Activated CD4-positive, alpha-beta T cell treated with anti-CD3 and anti-CD28 coated beads for 36 hours (primary cell): ENCODE measurements around the gene PLCD3. TPM values are rescaled to one million over a fixed set of nuclear protein-coding genes. Genes with fewer than 3 reads are reported as not detected.

ENCODE experiments used
- ATAC-seq: fragments of 200-7000 bp; cut with Tn5 transposase; one replicate; pipeline ENCODE4 v1.10.0; 2021; ENCODE audit warnings: mild to moderate bottlenecking, moderate library complexity
- CTCF ChIA-PET: fragments of 350-600 bp; sonication (Branson Sonifier 250); formaldehyde crosslinking; loops from one replicate; lab custom pipeline; 2021; ENCODE audit warnings: antibody characterized with exemption; lab: Charles Lee
- POLR2A ChIA-PET: fragments of 350-600 bp; sonication (Branson Sonifier 250); formaldehyde crosslinking; loops from one replicate; lab custom pipeline; 2021; ENCODE audit warnings: antibody characterized with exemption, inconsistent platforms; lab: Charles Lee
- DNase-seq: peaks from one replicate; pipeline ENCODE4 v3.0.0-alpha.2; 2020
- H3K27ac Mint-ChIP-seq: one replicate; pipeline ENCODE4 v1.8.0; 2021; ENCODE audit warnings: mixed read lengths
- H3K27me3 Mint-ChIP-seq: one replicate; pipeline ENCODE4 v1.8.0; 2021; ENCODE audit warnings: mixed read lengths
- H3K36me3 Mint-ChIP-seq: one replicate; pipeline ENCODE4 v1.8.0; 2021; ENCODE audit warnings: low read depth, mixed read lengths
- H3K4me1 Mint-ChIP-seq: one replicate; pipeline ENCODE4 v1.8.0; 2021; ENCODE audit warnings: mixed read lengths
- H3K4me3 Mint-ChIP-seq: one replicate; pipeline ENCODE4 v1.8.0; 2021; ENCODE audit warnings: mild to moderate bottlenecking, moderate library complexity, mixed read lengths
- H3K9me3 Mint-ChIP-seq: one replicate; pipeline ENCODE4 v1.8.0; 2021; ENCODE audit warnings: low read depth, mixed read lengths
- intact Hi-C, 2 experiments: fragments of 100-400 bp; cut with DNase I in 1 of 2; cut with micrococcal nuclease in 1 of 2; formaldehyde crosslinking; loops; one replicate each; pipeline versions ENCODE4 v1.14.2 to v1.15.1; 2022 to 2024; cut with DNase I, micrococcal nuclease
- total RNA-seq, 2 experiments: library from RNA; stranded (reverse); gene quantifications; one replicate each; pipeline ENCODE4 v1.2.3, GENCODE V29; 2021

The PLCD3 gene
- total RNA-seq, 2 experiments from 2014 or later: 2.9 to 3.4 TPM

DNA sequence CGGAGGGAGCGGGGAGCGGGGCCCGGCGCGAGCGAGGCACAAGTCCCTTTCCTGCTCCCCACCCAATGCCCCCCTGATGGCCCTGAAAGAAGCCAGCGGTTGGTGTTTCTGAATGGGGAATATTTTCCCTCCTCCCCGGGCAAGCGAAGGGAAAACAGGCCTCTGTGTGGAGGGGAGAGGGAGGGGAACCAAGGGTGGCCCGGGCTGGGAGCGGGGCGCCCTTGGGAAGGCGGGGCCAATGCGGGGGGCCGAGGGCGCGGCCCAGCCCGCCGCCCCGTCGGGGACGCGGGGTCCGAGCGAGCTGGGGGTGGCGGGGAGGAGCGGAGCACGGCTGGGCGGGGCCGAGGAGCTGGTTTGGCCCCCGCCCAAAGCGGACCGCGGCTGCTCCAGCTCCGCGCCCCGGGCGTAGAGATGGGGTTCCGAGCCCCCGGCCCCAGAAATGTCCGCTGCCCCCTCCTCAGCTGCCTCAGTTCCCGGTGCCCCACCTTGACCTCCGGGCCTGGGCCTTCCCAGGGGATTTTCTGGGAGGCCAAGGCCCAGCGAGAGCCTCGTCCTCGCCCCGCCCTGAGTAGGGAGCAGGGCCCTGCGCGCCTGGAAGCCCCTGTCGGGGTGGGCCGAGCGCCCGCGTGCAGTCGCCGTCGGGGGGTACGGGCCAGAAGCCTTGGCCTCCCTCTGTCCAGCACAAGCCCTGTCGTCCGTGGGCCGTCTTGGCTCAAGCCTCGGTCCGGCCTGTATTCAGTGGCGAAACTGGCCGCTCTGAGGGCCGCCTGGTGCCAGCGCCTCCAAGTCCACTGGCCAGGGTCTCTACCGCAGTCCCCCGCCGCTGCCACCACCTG, 12.1 kb upstream of the PLCD3 start:
- peaks cover 27% of the 10 kb centered on the region for H3K4me1 Mint-ChIP-seq
- DNase-seq (peak; percentile 52), ATAC-seq (no peak)
- no peaks in the 10 kb centered on the region for H3K27me3 Mint-ChIP-seq
- ChIA-PET CTCF (interaction anchor here (10.0 kb wide), 1 partner anchor 10 kb away, joined by 222 read pairs; the partner anchor contains the start of genes ACBD4 and PLCD3), POLR2A (interaction anchor here (1.3 to 1.6 kb wide), 3 partner anchors 9 to 85 kb away, joined by 3 to 7 read pairs (median 3); partner anchors contain the start of genes ACBD4 and HEXIM2)
- H3K9me3 Mint-ChIP-seq: no peaks in the 10 kb centered on the region
- intact Hi-C loops: loop anchor here (5.0 kb wide), 2 partner anchors 82 to 957 kb away; partner anchors contain the start of genes NMT1 (in 1 of the 2) and TMUB2 (in 1 of the 2)
- peak overlapping the region; percentile 40 for H3K4me3 Mint-ChIP-seq
- H3K36me3 Mint-ChIP-seq: peaks cover 15% of the 10 kb centered on the region
- H3K27ac Mint-ChIP-seq: no peak overlapping the region

DNA sequence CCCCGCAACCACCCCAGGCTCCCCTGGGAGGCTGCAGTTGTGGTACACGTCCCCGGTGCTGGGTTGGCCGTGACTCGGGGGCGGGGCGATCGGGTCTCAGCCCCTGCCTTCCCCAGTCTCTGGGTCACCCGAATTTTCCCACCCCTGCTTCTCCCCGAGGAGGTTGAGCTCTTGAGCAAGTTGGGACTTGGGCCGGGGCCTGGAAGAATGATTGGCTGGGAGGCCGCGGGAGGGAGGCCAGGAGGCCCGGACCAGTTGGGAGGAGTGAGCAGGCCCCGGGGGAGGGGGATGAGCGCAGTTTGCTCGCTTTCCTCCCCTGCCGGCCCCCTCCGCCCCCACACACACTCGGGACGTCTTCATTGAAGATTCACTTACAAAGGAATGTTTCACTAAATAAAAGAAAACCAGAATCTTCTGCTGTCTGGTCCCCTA, 11.5 kb upstream of the PLCD3 start:
- Mint-ChIP-seq H3K4me3 (peak overlapping the region; percentile 40), H3K9me3 (no peaks in the 10 kb centered on the region), H3K36me3 (peaks cover 10% of the 10 kb centered on the region), H3K4me1 (peaks cover 27% of the 10 kb centered on the region), H3K27ac (peak overlapping the region; percentile 47), H3K27me3 (no peaks in the 10 kb centered on the region)
- CTCF ChIA-PET: interaction anchor here (10.0 kb wide), 1 partner anchor 10 kb away, joined by 222 read pairs; the partner anchor contains the start of genes ACBD4 and PLCD3
- ATAC-seq: no peak
- intact Hi-C loops: no loop called here
- peak; percentile 55 for DNase-seq
- POLR2A ChIA-PET: interaction anchor here (1.3 to 1.6 kb wide), 3 partner anchors 9 to 85 kb away, joined by 3 to 7 read pairs (median 3); partner anchors contain the start of genes ACBD4 and HEXIM2

DNA sequence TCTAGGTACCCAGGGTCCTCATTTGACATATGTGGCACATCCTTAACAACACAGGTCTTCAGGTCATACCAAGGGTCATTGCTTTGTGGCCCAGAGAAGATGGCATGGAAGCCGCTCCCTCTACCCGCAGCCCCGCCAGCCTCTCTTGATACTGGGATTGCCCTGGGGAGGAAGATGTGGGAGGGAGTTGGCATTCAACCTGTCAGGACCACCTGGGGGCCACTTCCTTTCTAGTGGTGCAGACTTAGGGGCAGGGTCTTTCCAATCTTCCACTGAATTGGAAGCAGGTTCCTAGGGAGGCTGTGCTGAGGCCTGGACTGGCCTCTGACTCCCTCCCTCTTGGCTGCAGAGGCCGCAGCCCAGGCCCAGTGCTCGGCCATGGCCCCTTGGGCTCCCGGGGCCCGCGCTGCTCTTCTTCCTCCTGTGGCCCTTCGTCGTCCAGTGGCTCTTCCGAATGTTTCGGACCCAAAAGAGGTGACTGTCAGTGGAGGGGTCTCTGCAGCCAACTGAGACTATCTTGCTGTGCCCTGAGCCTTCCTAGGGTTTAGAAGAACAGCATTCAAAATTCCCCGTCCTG, 10.9 kb upstream of the PLCD3 start:
- peaks cover 24% of the 10 kb centered on the region for H3K4me1 Mint-ChIP-seq
- no peaks in the 10 kb centered on the region for H3K9me3 Mint-ChIP-seq
- peaks cover 7% of the 10 kb centered on the region for H3K36me3 Mint-ChIP-seq
- intact Hi-C loops: no loop called here
- H3K27me3 Mint-ChIP-seq: no peaks in the 10 kb centered on the region
- H3K27ac Mint-ChIP-seq: peak overlapping the region; percentile 47
- ChIA-PET CTCF (no interaction called here), POLR2A (interaction anchor here (1.3 to 1.6 kb wide), 2 partner anchors 8 to 18 kb away, joined by 3 to 7 read pairs; partner anchors contain the start of genes ACBD4 and HEXIM2)
- DNase-seq (no peak), ATAC-seq (no peak)
- H3K4me3 Mint-ChIP-seq: peak overlapping the region; percentile 21

DNA sequence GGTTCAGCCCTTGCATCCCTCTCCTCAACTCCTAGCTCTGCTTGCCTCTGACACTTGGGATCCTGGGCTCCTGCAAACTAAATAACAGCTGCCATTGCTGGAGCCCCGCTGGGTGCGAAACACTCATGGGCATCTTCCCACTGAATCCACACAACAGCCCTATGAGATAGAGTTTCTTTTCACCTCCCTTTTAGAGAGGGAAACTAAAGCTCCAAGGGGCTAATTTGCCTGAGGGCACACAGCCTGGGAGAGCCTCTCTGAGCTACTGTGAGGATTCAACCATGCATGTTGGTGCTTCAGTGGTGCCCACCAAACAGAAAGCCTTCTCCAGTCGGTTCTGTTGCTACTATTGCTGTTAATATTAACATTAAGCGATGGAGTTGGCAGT, 7.2 kb upstream of the PLCD3 start:
- H3K4me1 Mint-ChIP-seq: peaks cover 11% of the 10 kb centered on the region
- H3K9me3 Mint-ChIP-seq: no peaks in the 10 kb centered on the region
- no peaks in the 10 kb centered on the region for H3K36me3 Mint-ChIP-seq
- H3K27me3 Mint-ChIP-seq: no peaks in the 10 kb centered on the region
- intact Hi-C loops: loop anchor here in 1 of 2 experiments (10.0 kb wide), 1 partner anchor 365 kb away; no protein-coding TSS in a partner anchor
- POLR2A ChIA-PET: interaction anchor here (1.4 kb wide), 1 partner anchor 9 kb away, joined by 12 read pairs; the partner anchor contains the start of gene HEXIM1
- no peak overlapping the region for H3K4me3 Mint-ChIP-seq
- ATAC-seq (no peak), DNase-seq (no peak)
- CTCF ChIA-PET: interaction anchor here (1.0 to 1.4 kb wide), 4 partner anchors 9 to 177 kb away, joined by 3 to 8 read pairs (median 4); partner anchors contain the start of gene HEXIM1
- no peak overlapping the region for H3K27ac Mint-ChIP-seq

DNA sequence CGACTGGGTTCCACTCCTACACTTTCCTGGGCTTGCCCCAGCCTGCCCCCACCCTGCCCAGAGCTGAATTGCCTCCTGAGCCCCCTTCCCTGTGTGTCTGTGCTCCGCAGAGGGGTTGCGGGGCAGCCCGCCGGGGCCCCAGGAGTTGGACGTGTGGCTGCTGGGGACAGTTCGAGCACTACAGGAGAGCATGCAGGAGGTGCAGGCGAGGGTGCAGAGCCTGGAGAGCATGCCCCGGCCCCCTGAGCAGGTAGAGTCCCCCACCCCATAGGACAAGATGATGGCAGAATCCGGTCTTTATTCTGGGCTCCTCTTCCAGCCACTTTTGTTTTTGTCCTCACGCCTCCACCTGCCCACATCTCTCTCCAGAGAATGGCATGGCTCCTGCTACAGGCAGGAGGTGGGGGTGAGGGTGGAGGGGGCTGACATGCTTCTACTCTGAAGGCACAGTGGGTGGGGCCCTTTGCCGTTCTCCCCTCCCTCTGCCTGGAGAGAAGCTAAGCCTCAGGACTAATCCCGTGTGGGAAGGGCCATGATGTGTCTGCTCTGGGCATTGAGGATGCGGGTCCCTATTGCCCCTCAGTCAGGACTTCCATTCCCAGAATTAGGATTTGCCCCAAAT, 6.7 kb upstream of the PLCD3 start:
- Mint-ChIP-seq H3K9me3 (no peaks in the 10 kb centered on the region), H3K4me1 (peaks cover 11% of the 10 kb centered on the region), H3K4me3 (no peak overlapping the region), H3K36me3 (no peaks in the 10 kb centered on the region), H3K27ac (no peak overlapping the region), H3K27me3 (no peaks in the 10 kb centered on the region)
- ATAC-seq (no peak), DNase-seq (no peak)
- ChIA-PET CTCF (interaction anchor here (0.6 to 1.4 kb wide), 7 partner anchors 10 to 177 kb away, joined by 3 to 8 read pairs (median 4); partner anchors contain the start of gene HEXIM1), POLR2A (interaction anchor here (1.4 kb wide), 1 partner anchor 10 kb away, joined by 12 read pairs; the partner anchor contains the start of gene HEXIM1)
- intact Hi-C loops: loop anchor here in 1 of 2 experiments (10.0 kb wide), 1 partner anchor 364 kb away; no protein-coding TSS in a partner anchor

DNA sequence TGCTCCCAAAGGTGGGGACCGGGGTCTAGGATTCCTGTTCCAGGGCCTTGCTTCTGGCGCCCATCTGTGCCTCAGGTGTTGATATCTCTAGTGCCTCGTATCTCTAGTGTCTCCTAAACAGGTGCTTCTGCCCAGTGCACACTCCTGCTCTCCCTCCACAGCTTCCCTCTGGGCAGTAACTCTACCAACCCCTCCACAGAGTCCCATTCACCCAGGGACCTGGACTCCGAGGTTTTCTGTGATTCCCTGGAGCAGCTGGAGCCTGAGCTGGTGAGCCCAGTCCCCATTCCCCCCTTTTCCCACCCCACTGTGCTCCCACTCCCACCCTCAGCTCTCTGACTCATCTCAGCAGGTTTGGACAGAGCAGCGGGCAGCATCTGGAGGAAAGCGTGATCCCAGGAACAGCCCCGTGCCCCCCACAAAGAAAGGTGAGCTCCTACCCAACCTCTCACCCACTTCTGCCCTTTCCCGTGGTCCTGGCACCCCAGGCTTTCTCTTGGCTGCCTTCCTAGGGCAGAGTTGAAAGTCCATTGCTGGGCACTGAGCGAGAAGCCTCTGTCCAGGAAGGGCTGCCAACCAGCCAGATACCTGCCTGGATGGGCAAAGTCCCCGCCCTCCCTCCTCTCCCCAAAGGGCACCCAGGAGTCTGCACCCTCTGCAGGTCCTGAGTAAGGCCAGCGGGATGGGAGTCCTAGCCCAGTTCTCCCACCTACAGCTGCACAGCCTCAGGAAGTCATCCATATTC, 5.4 kb upstream of the PLCD3 start:
- Mint-ChIP-seq H3K9me3 (no peaks in the 10 kb centered on the region), H3K27ac (no peak overlapping the region), H3K27me3 (no peaks in the 10 kb centered on the region), H3K36me3 (no peaks in the 10 kb centered on the region), H3K4me3 (no peak overlapping the region), H3K4me1 (peaks cover 9% of the 10 kb centered on the region)
- ChIA-PET CTCF (interaction anchor here (1.3 to 7.0 kb wide), 3 partner anchors 11 to 60 kb away, joined by 4 to 222 read pairs (median 201); partner anchors contain the start of gene HEXIM1), POLR2A (interaction anchor here (2.8 kb wide), 1 partner anchor 12 kb away, joined by 65 read pairs; the partner anchor contains the start of gene HEXIM1)
- DNase-seq (no peak), ATAC-seq (no peak)
- intact Hi-C loops: loop anchor here in 1 of 2 experiments (10.0 kb wide), 1 partner anchor 363 kb away; no protein-coding TSS in a partner anchor

DNA sequence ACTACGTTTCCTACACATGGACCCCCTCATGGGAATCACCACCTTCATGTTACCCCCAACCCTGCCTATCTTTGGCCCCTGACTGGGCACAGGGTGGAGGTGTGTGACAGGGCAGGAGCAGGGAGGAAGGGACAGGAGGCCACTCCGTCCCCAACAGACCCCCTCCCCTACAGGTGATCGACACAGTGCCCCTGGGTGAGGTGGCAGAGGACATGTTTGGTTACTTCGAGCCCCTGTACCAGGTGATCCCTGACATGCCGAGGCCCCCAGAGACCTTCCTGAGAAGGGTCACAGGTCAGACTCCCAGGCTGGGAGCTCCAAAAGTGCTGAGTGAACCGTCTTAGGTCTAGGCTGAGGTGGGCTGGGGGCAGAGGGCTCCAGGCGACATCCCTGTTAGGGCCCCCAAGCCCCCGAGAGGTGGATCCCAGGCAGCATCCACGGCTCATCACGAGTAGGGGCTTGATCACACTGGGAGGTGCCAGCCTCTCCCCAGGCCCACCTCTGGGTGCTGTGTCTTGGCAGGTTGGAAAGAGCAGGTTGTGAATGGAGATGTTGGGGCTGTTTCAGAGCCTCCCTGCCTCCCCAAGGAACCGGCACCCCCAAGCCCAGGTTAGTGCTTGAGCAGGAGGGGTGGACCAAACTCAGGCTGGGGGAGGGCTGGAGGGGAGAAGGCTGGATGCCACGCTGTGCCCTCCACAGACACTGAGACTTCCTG, 4.7 kb upstream of the PLCD3 start:
- intact Hi-C loops: loop anchor here in 1 of 2 experiments (10.0 kb wide), 1 partner anchor 362 kb away; no protein-coding TSS in a partner anchor
- no peak for ATAC-seq
- no peak for DNase-seq
- peak overlapping the region; percentile 82 for H3K4me3 Mint-ChIP-seq
- no peaks in the 10 kb centered on the region for H3K36me3 Mint-ChIP-seq
- CTCF ChIA-PET: interaction anchor here (0.6 to 7.0 kb wide), 3 partner anchors 10 to 60 kb away, joined by 3 to 222 read pairs (median 201); partner anchors contain the start of gene HEXIM1
- H3K27ac Mint-ChIP-seq: no peak overlapping the region
- POLR2A ChIA-PET: interaction anchor here (2.8 kb wide), 1 partner anchor 13 kb away, joined by 65 read pairs; the partner anchor contains the start of gene HEXIM1
- H3K4me1 Mint-ChIP-seq: peaks cover 9% of the 10 kb centered on the region
- H3K9me3 Mint-ChIP-seq: no peaks in the 10 kb centered on the region
- H3K27me3 Mint-ChIP-seq: no peaks in the 10 kb centered on the region

DNA sequence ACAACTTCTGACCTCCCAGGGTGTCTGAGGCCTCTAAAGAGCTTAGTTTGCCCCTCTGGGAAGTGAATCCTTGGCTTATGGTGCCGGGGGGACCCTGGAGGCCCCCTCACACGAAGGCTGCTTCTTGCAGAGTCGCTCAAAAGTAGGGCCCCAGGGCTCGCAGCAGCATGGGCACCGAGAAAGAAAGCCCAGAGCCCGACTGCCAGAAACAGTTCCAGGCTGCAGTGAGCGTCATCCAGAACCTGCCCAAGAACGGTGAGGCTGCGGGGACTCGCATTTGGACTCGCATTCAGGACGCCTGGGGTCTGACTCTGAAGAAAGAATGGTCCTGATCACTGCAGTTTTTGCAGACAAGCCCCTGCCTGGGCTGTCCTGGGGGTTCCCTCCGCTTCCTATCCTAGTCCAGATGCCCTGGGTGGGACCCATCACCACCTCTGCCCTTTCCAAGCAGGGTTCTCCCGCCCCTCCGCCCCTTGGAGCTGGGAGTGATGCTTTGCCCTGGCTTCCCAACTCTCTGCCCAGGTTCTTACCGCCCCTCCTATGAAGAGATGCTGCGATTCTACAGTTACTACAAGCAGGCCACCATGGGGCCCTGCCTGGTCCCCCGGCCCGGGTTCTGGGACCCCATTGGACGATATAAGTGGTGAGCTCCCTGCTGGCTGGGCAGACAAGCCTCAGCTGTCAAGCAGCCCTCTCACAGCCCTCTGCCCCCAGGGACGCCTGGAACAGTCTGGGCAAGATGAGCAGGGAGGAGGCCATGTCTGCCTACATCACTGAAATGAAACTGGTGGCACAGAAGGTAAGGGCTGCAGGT, 3.9 kb upstream of the PLCD3 start:
- peak; percentile 33 for DNase-seq
- ChIA-PET CTCF (interaction anchor here (0.5 to 7.0 kb wide), 63 partner anchors 9 to 358 kb away, joined by 3 to 222 read pairs (median 4); partner anchors contain the start of genes DCAKD, FMNL1, HEXIM1 and HEXIM2), POLR2A (interaction anchor here (0.6 to 2.8 kb wide), 7 partner anchors 8 to 176 kb away, joined by 3 to 65 read pairs (median 6); partner anchors contain the start of gene HEXIM1)
- H3K4me3 Mint-ChIP-seq: peak overlapping the region; percentile 82
- H3K27ac Mint-ChIP-seq: peak overlapping the region; percentile 87
- ATAC-seq: no peak
- H3K27me3 Mint-ChIP-seq: no peaks in the 10 kb centered on the region
- peaks cover 9% of the 10 kb centered on the region for H3K4me1 Mint-ChIP-seq
- H3K36me3 Mint-ChIP-seq: no peaks in the 10 kb centered on the region
- no peaks in the 10 kb centered on the region for H3K9me3 Mint-ChIP-seq
- intact Hi-C loops: loop anchor here (1.0 to 10.0 kb wide), 11 partner anchors 12 to 361 kb away; partner anchors contain the start of genes HEXIM1 (in 2 of the 2), HEXIM2 (in 2 of the 2), EFTUD2 (in 1 of the 2) and KIF18B (in 1 of the 2)
